Epidermal melanocyte (primary cell): Measurements from ENCODE around the gene NME9.

Experiments used
- DNase-seq: peaks from one replicate; pipeline ENCODE4 v3.0.0; 2011; ENCODE audit warnings: low spot score; ENCODE audit not compliant: insufficient read length

NME9 gene

DNA sequence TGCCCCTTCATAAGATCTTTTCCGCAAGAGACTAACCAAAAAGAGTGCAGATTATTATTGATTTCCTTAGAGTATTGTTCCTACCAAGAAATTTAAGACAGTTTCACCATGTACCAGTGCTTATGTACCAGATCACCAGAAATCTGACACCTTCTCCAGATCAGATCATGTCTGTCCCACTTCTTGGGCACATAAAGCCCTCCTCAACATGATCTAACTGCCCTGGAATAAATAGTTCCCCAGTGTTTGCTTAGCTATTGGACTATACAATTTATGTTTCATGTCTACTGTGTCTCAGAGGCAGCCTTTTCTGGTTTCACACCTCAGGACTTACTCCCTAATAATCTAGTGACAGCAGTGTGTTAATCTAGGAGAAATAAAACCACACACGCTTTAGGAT lies 46.8 kb downstream of the NME9 start:
- DNase-seq, result no peak

GRCh38 chr3:138281561-138281960 lies 48.1 kb downstream of the NME9 start:
- DNase-seq, result no peak

GRCh38 chr3:138271189-138271794 lies 58.4 kb downstream of the NME9 start:
- DNase-seq, result no peak

- no peak for DNase-seq
Observed at GRCh38 chr3:138270245-138270644, 59.4 kb downstream of the NME9 start.

GRCh38 chr3:138267083-138267482 lies 62.6 kb downstream of the NME9 start:
- no peak for DNase-seq

GRCh38 chr3:138265745-138266144 lies 63.9 kb downstream of the NME9 start:
- DNase-seq, result no peak

- no peak for DNase-seq
Observed at GRCh38 chr3:138263104-138263503, 66.5 kb downstream of the NME9 start.

DNA sequence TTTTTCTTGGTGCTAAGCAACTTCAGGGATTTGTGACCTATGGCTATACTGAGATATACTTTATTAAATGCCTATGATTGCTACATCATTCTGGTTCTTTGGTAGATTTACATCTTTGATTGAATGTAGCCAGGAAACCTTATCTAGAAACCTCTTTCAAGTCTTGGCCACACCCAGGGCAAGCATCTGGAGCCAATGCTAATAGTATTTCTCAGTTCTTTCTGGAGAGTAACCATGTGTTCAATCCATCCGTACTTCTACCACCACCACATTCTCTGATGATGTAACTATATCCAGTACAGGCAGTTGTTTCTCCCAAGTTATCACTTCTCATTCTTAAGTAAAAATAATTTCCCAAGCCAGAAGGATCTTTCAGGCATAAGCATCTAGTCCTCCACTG lies 69.0 kb downstream of the NME9 start:
- DNase-seq, result no peak

GRCh38 chr3:138259126-138259525 lies 70.5 kb downstream of the NME9 start:
- no peak for DNase-seq

- no peak for DNase-seq
Observed at GRCh38 chr3:138257986-138258385, 71.7 kb downstream of the NME9 start.

DNA sequence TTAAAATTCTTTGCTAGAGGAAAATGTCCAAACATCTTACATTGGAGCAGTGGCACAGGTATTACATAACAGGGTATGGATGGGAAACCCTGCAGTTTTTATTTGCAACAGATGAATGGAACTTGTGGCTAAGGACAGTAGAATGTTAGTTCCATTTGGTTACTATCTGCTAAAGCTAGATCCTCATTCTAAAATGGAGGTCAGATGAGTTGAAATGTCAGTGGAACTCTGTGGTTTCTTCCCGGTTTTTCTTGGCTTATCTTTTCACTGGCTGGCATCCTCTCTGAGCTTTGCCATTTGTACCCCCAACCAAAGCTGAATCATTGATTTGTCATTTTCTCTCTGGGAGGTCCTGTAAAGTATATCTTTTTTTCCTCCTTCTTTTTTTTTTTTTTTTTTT lies 73.6 kb downstream of the NME9 start:
- DNase-seq, result no peak

DNA sequence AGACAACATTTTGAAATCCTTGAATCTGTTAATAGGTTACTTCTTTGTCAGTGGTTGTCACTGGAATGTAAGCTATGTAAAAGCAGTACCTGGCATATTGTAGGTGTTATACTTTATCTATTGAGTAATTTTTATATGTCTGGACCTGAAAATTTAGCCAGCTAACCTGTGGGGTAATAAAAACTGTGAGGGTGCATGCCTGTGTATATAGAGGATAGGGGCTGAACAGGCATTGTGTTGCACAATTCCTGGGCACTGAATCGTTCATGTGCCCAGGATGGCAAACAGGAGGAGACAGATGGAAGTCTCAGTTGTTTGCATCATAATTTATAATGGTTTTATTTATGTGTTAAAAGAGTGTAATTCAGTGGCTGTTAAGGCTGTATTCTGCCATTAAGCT lies 75.4 kb downstream of the NME9 start:
- no peak for DNase-seq

DNA sequence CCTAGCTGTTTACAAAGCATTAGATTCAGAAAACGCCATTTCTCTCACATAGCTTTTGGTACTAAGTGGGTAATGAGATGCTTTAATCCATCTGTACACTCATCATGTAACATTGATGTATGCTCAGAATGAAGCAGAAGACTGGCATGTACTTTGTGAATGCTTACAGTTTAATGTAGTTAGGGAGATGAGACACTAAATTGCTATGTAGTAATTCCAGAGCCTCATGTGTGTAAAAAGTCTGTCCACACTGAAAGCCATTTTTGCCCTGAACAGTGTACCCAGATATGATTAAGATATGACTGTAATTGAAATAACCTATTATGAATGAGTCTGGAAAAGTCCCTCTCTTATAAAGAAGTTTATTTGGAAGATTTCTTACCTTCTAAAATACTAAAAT lies 76.0 kb downstream of the NME9 start:
- no peak for DNase-seq
